Activated B cell treated with CpG ODN at 0.5 μM for 24 hours (primary cell): Measurements from ENCODE around the gene CPSF4L. TPM values are rescaled to one million over a fixed set of nuclear protein-coding genes. Genes with fewer than 3 reads are reported as not detected.

Source experiments
- ATAC-seq: fragments of 200-7000 bp; cut with Tn5 transposase; one replicate; pipeline ENCODE4 v1.10.0; 2021; ENCODE audit warnings: low read depth, mild to moderate bottlenecking, moderate library complexity
- CTCF ChIA-PET: fragments of 350-600 bp; sonication (Branson Sonifier 250); formaldehyde crosslinking; loops from one replicate; lab custom pipeline; 2021; ENCODE audit warnings: antibody characterized with exemption; lab: Charles Lee
- POLR2A ChIA-PET: fragments of 350-600 bp; sonication (Branson Sonifier 250); formaldehyde crosslinking; loops from one replicate; lab custom pipeline; 2021; ENCODE audit warnings: antibody characterized with exemption; lab: Charles Lee
- DNase-seq: peaks from one replicate; pipeline ENCODE4 v3.0.0; 2022
- H3K27ac Mint-ChIP-seq: one replicate; pipeline ENCODE4 v1.8.0; 2020; ENCODE audit warnings: mixed read lengths
- H3K27me3 Mint-ChIP-seq: one replicate; pipeline ENCODE4 v1.8.0; 2021; ENCODE audit warnings: mixed read lengths
- H3K36me3 Mint-ChIP-seq: one replicate; pipeline ENCODE4 v1.8.0; 2021; ENCODE audit warnings: low read depth, mixed read lengths
- H3K4me1 Mint-ChIP-seq: one replicate; pipeline ENCODE4 v1.8.0; 2021; ENCODE audit warnings: mixed read lengths
- H3K4me3 Mint-ChIP-seq: one replicate; pipeline ENCODE4 v1.8.0; 2020; ENCODE audit warnings: mild to moderate bottlenecking, mixed read lengths
- H3K9me3 Mint-ChIP-seq: one replicate; pipeline ENCODE4 v1.8.0; 2020; ENCODE audit warnings: mixed read lengths
- intact Hi-C: fragments of 100-400 bp; cut with micrococcal nuclease; formaldehyde crosslinking; loops from one replicate; pipeline ENCODE4 v1.15.1; 2024
- total RNA-seq: library from RNA; stranded (reverse); gene quantifications from 2 replicates; pipeline ENCODE4 v1.2.3, GENCODE V29; 2022
- TF ChIP-seq, protein P1 (sequence below): fragments of 200-600 bp; IDR thresholded peaks from one replicate; pipeline ENCODE4 v1.8.0; 2022; ENCODE audit warnings: antibody characterized with exemption, mild to moderate bottlenecking

The CPSF4L gene
- total RNA-seq, 1 donor from 2014 or later, result not detected

- Mint-ChIP-seq H3K4me1 (peaks cover 8% of the 10 kb centered on the region), H3K27ac (no peak overlapping the region), H3K9me3 (no peaks in the 10 kb centered on the region), H3K27me3 (peaks cover 15% of the 10 kb centered on the region), H3K4me3 (no peak overlapping the region), H3K36me3 (no peaks in the 10 kb centered on the region)
- ChIA-PET CTCF (no interaction called here), POLR2A (no interaction called here)
- ATAC-seq (no peak), DNase-seq (no peak)
- TF ChIP-seq, protein P1, sequence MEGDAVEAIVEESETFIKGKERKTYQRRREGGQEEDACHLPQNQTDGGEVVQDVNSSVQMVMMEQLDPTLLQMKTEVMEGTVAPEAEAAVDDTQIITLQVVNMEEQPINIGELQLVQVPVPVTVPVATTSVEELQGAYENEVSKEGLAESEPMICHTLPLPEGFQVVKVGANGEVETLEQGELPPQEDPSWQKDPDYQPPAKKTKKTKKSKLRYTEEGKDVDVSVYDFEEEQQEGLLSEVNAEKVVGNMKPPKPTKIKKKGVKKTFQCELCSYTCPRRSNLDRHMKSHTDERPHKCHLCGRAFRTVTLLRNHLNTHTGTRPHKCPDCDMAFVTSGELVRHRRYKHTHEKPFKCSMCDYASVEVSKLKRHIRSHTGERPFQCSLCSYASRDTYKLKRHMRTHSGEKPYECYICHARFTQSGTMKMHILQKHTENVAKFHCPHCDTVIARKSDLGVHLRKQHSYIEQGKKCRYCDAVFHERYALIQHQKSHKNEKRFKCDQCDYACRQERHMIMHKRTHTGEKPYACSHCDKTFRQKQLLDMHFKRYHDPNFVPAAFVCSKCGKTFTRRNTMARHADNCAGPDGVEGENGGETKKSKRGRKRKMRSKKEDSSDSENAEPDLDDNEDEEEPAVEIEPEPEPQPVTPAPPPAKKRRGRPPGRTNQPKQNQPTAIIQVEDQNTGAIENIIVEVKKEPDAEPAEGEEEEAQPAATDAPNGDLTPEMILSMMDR, result no peak
- intact Hi-C loops, result no loop called here
Observed at GRCh38 chr17:73284906-73285602, 23.4 kb upstream of the CPSF4L start.

- intact Hi-C loops, result no loop called here
- Mint-ChIP-seq H3K27me3 (peaks cover 15% of the 10 kb centered on the region), H3K4me3 (no peak overlapping the region)
Observed at GRCh38 chr17:73284354-73284753, 22.7 kb upstream of the CPSF4L start.

DNA sequence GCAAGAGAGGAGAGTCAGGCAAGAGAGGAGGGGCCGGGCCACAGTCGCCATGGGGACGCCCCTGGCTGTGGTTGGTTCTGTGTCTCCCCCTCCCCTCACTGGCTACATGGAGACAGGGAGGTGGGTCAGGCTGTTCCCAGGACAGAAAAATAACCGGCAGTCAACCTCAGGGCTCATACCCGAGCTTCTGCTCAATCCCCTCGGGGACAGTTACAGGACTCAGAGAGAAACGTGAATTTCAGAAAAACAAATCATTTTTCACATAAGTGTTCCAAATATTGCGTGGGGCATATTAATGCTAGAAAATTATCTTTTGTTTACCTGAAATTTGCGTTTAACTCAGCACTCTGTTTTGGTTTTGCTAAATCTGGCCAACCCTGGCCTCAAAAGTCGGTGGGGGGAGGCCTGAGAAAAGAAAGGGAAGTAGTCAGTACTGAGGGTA, 22.2 kb upstream of the CPSF4L start:
- intact Hi-C loops, result no loop called here
- Mint-ChIP-seq H3K4me1 (peaks cover 8% of the 10 kb centered on the region), H3K27me3 (peaks cover 15% of the 10 kb centered on the region), H3K27ac (no peak overlapping the region), H3K4me3 (no peak overlapping the region), H3K9me3 (no peaks in the 10 kb centered on the region), H3K36me3 (no peaks in the 10 kb centered on the region)
- TF ChIP-seq, protein P1, result no peak
- ChIA-PET POLR2A (no interaction called here), CTCF (no interaction called here)
- no peak for ATAC-seq
- no peak for DNase-seq

More at GRCh38 chr17:73284354-73284753, 22.7 kb upstream of the CPSF4L start:
- ChIA-PET POLR2A (no interaction called here), CTCF (no interaction called here)
- DNase-seq (no peak), ATAC-seq (no peak)
- TF ChIP-seq, protein P1, result no peak
- Mint-ChIP-seq H3K9me3 (no peaks in the 10 kb centered on the region), H3K27ac (no peak overlapping the region), H3K36me3 (no peaks in the 10 kb centered on the region), H3K4me1 (peaks cover 8% of the 10 kb centered on the region)

DNA sequence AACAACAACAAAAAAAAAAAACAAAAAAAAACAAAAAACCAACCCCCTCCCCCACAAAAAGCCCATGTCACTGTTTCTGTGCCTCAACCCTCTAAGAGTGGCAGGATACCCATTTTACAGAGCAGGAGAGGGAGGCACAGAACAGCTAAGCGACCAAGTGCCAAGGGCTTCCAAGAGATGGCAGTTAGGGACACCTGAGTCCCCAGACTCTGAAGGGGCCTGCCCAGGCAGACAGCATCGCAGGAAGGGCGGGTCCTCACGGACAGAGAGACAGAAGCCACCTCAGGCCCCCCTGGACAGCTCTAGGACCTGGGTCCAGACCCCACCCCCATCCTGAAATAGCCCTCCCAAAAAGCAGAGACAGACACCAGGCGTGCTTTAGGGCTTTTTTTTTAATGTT, 21.6 kb upstream of the CPSF4L start:
- intact Hi-C loops, result no loop called here
- TF ChIP-seq, protein P1, result no peak
- no peaks in the 10 kb centered on the region for H3K9me3 Mint-ChIP-seq
- DNase-seq (no peak), ATAC-seq (no peak)
- CTCF ChIA-PET, result interaction anchor here (0.9 kb wide), 1 partner anchor 87 kb away, joined by 3 read pairs; no protein-coding TSS in a partner anchor
- H3K27me3 Mint-ChIP-seq, result peaks cover 20% of the 10 kb centered on the region
- no peak overlapping the region for H3K4me3 Mint-ChIP-seq
- no peak overlapping the region for H3K27ac Mint-ChIP-seq
- POLR2A ChIA-PET, result no interaction called here
- H3K36me3 Mint-ChIP-seq, result no peaks in the 10 kb centered on the region
- peaks cover 8% of the 10 kb centered on the region for H3K4me1 Mint-ChIP-seq

- H3K36me3 Mint-ChIP-seq, result no peaks in the 10 kb centered on the region
- POLR2A ChIA-PET, result no interaction called here
- peaks cover 20% of the 10 kb centered on the region for H3K27me3 Mint-ChIP-seq
- peaks cover 8% of the 10 kb centered on the region for H3K4me1 Mint-ChIP-seq
- no peak overlapping the region for H3K4me3 Mint-ChIP-seq
- TF ChIP-seq, protein P1, result no peak
- CTCF ChIA-PET, result interaction anchor here (0.9 kb wide), 1 partner anchor 87 kb away, joined by 3 read pairs; no protein-coding TSS in a partner anchor
- intact Hi-C loops, result no loop called here
- DNase-seq, result no peak
- H3K9me3 Mint-ChIP-seq, result no peaks in the 10 kb centered on the region
- H3K27ac Mint-ChIP-seq, result no peak overlapping the region
- no peak for ATAC-seq
Observed at GRCh38 chr17:73282629-73283028, 20.9 kb upstream of the CPSF4L start.
